Skeletal muscle cell (primary cell): Measurements from ENCODE around the gene FAM156A.
"Not testable (repeated sequence)": the region's sequence is repeated elsewhere in the genome, so short reads cannot be mapped to it uniquely, and the experiment has no call there.

ENCODE experiments used
- DNase-seq: peaks from one replicate; pipeline ENCODE4 v3.0.0-alpha.2; 2010; ENCODE audit warnings: low read depth
- H3K4me3 ChIP-seq: 2 replicates; pipeline ENCODE4 v1.5.1; 2011; ENCODE audit warnings: low read depth, mild to moderate bottlenecking, control low read depth, low read length, moderate library complexity

The FAM156A gene

GRCh38 chrX:52909313-52909969, 48.9 kb downstream of the FAM156A start:
- not testable (repeated sequence) for H3K4me3 ChIP-seq, DNase-seq

GRCh38 chrX:52907900-52908299, 50.4 kb downstream of the FAM156A start:
- not testable (repeated sequence) for DNase-seq, H3K4me3 ChIP-seq

- not testable (repeated sequence) for DNase-seq, H3K4me3 ChIP-seq
Observed at GRCh38 chrX:52907137-52907536, 51.2 kb downstream of the FAM156A start.

- H3K4me3 ChIP-seq, DNase-seq: not testable (repeated sequence)
Observed at GRCh38 chrX:52906072-52906471, 52.2 kb downstream of the FAM156A start.

GRCh38 chrX:52905531-52905930, 52.8 kb downstream of the FAM156A start:
- not testable (repeated sequence) for DNase-seq, H3K4me3 ChIP-seq
